SIG-M5 (cell line): ENCODE measurements around the gene AGBL1.

Experiments
- DNase-seq: peaks from one replicate; lab custom pipeline; 2025; lab: John Stamatoyannopoulos, UW

The AGBL1 gene

DNA sequence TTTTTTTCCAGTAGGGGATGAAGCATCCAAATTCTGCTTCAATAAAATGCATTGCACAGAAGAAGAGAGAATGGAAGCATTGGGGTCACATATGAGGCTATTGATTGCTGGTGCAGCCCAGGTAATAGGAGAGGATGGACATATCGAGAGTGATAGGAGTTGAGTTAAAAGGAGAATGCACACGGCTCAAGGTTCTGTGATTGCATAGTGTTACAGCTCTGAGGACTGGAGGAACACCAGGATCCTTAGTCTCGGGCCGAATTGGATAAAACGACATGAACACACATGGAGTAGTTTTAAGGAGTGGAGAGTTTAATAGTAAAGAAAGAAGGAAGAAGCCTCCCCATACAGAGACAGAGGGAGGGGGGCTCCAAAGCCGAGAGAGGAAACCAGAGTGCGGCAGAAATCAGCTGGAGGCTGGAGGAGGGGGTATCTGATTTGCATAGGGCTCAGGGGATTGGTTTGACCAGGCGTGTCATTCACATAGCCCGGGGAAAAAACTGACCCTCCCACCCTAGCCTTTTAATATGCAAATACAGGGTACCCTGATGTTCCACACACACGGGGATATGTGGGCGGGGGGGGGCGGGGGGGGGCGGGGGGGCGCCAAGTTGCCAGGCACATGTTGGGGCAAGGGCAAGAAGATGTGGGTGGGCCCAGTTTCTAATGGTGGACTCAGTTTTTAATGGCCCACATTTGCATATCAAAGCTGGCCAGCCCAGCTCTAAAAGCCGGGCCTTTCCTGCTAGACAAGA, 156.9 kb downstream of the AGBL1 start:
- DNase-seq: no peak

GRCh38 chr15:86237111-86237500, 157.4 kb downstream of the AGBL1 start:
- DNase-seq: no peak

DNA sequence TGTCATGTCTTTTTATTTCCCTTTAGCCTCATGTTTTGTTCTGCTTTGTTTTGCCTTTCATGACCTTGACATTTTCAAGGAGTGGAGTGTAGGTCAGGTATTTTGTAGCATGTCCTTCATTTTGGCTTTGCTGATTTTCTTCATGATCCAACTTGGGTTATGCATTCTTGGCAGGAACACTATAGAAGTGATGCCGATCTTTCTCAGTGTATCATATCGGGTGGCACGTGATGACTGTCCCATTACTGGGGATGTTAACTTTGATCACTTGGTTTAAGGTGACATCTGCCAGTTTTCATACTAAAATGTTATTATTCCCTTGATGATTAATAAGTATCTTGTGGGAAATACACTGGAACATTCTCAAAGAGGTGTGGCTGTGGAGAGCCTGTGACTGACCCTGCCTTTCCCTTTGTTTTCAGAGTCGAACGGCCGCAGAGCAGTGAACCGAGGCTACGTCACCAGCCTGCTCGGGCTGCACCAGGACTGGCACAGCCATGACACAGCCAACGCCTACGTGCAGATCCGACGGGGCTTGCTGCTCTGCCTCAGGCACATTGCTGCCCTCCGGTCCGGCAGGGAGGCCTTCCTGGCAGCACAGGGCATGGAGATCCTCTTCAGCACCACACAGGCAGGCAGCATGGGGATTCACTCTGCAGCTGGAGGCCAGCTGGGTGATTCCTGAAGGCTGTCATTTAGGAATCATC, 167.7 kb downstream of the AGBL1 start:
- DNase-seq: no peak

DNA sequence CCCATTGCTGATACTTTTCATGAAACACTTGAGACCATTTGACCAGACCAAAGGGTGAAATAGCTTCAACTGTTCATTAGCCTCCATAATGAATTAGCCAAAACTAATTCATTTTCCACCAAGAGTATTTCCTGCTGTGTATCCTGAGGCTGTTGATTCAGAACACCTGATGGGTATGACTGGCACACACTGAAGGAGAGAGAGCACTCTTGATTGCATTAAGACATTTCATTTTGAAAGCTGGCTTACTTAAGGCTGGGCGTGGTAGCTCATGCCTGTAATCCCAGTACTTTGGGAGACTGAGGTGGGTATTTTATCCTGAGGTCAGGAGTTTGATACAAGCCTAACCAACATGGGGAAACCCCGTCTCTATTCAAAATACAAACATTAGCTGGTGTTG, 175.6 kb downstream of the AGBL1 start:
- no peak for DNase-seq

DNA sequence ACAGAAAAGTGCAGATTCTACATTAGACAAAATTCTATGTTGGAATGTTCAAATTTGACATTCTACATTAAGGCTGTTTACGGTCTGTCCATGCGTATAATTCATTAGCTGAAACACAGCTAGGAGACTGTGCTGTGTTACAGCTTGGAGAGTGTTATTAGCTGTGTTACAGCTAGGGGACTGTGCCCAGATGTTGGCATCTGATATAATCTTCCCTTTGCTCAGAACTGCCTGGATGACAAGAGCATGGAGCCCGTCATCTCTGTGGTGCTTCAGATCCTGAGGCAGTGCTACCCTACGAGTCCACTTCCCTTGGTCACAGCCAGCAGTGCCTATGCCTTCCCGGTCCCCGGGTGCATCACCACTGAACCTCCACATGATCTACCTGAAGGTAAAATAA, 177.0 kb downstream of the AGBL1 start:
- no peak for DNase-seq

- DNase-seq: no peak
Measured at GRCh38 chr15:86259589-86259988, 179.9 kb downstream of the AGBL1 start.

DNA sequence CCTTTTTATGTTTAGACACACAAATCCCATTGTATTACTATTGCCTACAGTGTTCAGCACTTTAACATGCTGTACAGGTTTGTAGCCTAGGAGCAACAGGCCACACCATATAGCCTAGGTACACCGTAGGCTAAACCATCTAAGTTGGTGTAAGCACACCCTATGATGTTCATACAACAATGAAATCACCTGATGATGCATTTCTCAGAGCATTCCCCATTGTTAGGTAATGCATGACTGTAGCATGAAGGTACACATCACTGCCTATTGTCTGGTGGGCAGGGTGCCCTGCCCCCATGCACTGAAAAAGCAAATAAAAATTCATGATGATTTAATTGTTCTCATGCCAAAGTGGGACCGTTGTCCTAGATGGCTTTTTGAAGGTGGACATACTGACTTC, 183.6 kb downstream of the AGBL1 start:
- no peak for DNase-seq

GRCh38 chr15:86266896-86267484, 187.3 kb downstream of the AGBL1 start:
- DNase-seq: no peak

GRCh38 chr15:86267892-86268291, 188.2 kb downstream of the AGBL1 start:
- no peak for DNase-seq

DNA sequence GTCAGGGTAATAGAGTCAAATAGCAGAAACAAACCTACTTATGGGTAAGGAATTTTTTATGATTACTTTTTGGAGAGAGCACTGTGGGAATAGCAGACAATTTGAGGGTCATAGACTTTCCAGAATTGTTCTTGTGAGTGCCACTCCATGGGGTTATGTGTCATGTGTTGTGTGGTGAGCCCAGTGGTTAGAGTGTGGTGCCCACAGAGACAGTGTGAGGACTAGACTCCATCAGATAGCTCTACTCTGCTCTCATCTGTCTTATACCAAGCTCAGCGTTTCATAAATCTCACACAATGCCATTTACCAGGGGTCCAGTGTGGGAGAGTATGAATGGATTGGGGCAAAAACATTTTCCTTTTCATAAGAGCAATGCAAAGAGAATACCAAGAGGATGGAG, 188.9 kb downstream of the AGBL1 start:
- DNase-seq: no peak

DNA sequence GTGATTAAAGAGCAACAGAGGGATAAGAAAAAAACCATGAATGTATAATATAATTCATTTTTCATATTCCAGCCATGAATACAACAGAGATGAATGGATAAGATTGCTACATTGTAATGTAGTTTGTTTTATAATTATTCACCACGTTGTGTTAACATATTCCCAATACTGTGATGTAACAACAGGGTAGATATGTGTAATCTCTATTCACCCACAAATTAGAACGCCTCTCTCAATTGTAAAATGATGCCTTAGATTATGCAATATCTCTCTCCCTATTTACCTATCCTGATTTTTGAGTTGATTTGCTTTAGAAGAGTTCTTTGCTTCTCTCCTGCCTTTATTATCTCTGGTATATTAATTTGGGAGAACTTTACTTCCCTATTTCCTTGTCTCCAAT, 193.6 kb downstream of the AGBL1 start:
- no peak for DNase-seq

- no peak for DNase-seq
Measured at GRCh38 chr15:86275361-86275760, 195.7 kb downstream of the AGBL1 start.

DNA sequence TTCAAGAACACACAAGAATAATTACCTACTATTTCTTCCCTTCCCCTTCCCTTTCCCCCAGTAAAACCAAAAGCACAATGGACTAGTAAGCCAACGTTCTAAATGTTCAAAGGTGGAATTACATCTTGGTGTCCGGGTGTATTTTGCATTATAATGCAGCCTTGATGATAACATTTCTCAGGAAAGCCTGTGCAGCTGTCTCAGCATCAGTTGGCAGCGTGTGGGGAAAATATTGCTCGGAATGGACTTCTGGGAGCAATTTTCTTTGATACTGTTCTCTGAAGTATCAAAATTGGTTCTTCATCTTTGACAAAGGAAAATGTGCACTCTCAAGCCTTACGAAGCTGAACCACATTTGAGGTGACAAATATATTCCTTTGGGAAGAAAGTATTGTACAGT, 198.9 kb downstream of the AGBL1 start:
- DNase-seq: no peak

DNA sequence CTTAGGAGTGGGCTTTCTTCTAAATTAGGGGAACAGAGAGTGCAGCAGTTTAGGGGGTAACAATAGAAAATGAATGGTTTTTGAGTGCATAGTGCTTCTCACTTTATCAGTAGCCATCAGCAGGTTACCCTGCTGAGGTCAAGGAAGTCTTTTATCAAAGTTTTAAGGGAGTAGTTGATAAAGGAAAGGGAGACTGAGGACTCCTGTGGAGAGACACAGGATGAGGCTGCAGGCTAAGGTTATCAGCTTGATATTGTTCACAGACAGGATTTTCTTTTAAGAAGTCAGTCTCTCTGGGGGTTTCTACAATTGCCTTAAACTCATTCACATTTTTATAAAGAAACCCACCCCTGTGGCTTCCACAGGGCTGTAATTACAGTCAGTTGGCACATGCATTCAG, 205.0 kb downstream of the AGBL1 start:
- DNase-seq: no peak

GRCh38 chr15:86295511-86295910, 215.8 kb downstream of the AGBL1 start:
- no peak for DNase-seq

DNA sequence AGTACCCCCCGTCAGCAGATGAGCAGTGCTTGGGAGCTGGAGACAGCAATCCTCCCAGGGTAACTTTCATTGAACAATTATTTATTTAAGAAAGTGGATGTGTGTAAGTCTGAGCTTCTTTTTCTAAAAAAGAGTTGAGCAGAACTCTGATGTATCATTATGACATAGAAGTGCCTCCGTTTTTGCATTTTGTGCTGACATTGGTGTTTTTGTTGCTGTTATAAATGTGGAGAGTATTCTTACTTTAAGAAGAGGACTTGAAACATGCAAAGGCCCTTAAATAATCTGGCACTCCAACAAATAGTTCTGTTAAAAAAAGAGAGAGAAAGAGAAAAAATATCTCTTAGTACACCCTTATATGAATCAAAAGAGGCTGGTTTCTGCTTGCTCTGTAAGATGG, 217.1 kb downstream of the AGBL1 start:
- no peak for DNase-seq

DNA sequence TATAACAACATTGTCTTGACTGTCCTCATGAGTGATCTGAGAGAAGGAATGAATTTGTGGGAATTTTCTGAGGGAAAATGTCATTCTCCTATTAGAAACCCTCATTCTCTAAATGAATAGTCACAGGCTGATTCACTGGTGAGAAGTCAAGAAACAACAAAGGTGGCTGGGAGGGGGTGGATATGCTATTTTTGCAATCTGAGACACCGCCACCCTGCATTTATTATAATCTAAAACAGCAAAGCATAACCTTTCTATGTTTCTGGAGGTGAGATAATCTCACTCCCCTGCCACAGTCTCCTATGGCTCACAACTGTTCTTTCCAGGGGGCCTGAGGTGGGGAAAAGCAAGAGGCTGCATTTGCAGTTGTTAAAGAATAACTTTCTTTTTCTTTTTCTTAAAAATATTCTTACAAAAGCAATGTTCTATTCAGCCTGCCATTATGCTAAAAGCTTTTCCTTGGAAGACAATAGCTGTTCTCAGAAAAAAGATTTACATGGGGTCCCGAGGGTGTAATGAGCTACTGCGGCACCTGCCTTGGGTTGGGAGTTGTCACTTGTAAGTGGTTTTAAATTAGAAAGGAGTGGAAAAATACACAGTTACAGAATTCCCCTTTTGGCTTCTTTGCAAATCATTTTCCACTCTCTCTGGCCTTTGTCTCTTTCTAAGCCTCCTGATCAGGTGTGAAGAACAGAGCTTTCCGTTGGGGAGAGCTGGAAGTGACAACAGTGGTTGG, 220.9 kb downstream of the AGBL1 start:
- DNase-seq: no peak

GRCh38 chr15:86311568-86312280, 232.1 kb downstream of the AGBL1 start:
- no peak for DNase-seq

GRCh38 chr15:86312486-86312885, 232.8 kb downstream of the AGBL1 start:
- no peak for DNase-seq

- DNase-seq: no peak
Measured at GRCh38 chr15:86316216-86316615, 236.5 kb downstream of the AGBL1 start.

DNA sequence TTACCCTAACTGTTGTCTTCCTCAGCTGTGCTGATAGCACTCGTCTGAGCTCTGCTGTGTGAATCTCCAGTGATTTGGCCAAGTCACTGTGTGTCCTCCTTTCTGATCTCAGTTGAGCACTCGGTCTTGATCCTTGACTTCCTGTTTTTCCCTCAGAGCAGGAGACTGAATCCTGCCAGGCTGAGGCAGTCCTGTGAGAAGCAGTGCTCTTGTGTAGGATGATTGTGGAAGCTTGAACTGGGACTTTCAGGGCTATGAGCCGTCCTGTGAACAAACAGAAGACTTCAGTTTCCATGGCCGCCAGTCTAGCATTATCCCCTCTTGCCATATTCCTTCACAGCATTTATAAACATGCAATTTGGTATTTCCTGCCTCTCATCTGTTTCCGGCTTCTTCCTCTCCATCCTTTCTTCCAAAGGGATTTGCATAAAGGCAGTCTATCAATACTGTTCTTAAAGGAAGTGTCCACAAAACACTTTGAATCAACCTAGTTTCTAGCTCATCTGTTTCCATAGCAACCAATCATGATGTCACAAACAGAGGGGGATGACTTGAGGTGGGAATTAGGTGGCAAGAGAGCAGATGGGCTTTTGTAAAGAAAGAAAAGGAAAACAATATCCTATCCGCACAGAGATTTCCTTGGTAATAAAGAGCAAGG, 237.2 kb downstream of the AGBL1 start:
- DNase-seq: no peak

DNA sequence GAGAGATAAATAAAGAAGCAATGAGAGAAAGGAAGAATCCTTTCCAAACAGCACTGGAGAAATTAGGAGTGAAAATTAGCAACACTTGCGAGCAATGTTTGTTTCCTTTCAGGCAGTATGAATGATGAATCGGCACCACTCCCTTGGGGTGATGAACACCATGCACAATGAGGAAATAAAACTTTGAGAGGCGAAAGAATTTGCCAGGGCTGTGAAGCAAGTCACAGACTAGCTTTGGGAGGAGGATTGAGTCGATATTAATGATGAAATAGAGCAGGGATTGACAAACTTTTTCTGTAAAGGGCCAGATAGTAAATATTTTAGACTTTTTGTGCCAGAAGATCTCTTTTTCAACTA, 237.7 kb downstream of the AGBL1 start:
- DNase-seq: no peak
